RWPE1 (cell line): ENCODE results near the gene RIIAD1.
"Not testable (repeated sequence)": the region's sequence is repeated elsewhere in the genome, so short reads cannot be mapped to it uniquely, and the experiment has no call there.

Experiments used
- CTCF ChIA-PET: fragments of 350-600 bp; sonication (Branson Sonifier 250); formaldehyde crosslinking; extraction: SDS; loops from one replicate; lab custom pipeline; 2021; lab: Yijun Ruan, JAX
- POLR2A ChIA-PET: fragments of 400-600 bp; formaldehyde crosslinking; extraction: SDS; loops from one replicate; lab custom pipeline; 2020; ENCODE audit warnings: antibody characterized with exemption; ENCODE audit not compliant: low non-redundant PET; lab: Yijun Ruan, JAX
- DNase-seq: peaks from one replicate; pipeline ENCODE4 v3.0.0; 2012; ENCODE audit warnings: low spot score
- H3K27ac ChIP-seq: fragments of 450-650 bp; 2 replicates; pipeline ENCODE4 v1.5.1; 2017
- TF ChIP-seq, protein P1 (sequence below): fragments of 450-650 bp; conservative IDR thresholded peaks from 2 replicates; pipeline ENCODE4 v1.5.1; 2017; ENCODE audit warnings: low read depth, mild to moderate bottlenecking

Gene RIIAD1, protein sequence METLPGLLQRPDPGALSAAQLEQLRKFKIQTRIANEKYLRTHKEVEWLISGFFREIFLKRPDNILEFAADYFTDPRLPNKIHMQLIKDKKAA

DNA sequence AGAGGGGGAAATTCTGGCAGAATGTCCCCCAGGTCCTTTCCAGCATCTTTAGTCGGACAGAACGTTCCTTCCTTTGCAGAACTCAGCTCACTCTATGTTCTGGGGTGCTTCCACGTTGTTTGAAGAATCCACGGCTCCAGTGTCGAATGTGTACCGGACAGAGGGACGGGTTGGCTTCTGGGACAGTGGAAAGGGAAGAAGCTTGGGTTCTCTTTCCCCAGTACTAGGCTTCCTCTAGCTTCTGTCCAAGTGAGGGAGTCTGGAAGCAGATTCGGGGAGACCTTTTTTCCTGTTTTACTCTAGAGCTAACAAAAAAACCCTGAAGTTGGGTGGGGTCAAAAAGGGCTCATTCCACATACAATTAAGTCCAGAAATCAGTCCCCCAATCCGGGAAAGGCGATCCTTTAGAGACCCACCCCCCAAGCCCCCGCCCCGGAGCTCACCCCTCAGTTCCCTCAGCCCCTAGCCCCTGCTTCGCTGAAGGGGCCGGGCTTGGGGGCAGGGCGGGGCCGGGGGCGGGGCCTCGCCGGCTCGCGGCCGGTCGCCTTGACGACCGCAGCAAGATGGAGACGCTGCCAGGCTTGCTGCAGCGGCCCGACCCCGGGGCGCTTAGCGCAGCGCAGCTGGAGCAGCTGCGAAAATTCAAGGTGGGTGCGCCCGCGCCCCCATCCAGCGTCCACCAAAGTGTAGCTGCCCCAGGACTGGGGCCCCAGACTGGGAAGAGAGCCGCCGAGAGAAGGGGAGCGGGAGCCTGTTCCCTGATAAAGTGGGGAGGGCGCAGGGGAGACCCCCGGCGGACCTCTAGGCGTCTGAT is at the start of gene RIIAD1:
Gene RIIAD1, plus strand, starts transcription at position 549 of the 814 bp plus-strand sequence. Its CDS starts 15 bp downstream, at position 564.
- ChIA-PET CTCF (interaction anchor here (0.5 to 1.3 kb wide), 3 partner anchors 13 to 860 kb away, joined by 3 to 6 read pairs (median 3); no protein-coding TSS in a partner anchor), POLR2A (no interaction called here)
- H3K27ac ChIP-seq, result no peak within 1 kb of the TSS

DNA sequence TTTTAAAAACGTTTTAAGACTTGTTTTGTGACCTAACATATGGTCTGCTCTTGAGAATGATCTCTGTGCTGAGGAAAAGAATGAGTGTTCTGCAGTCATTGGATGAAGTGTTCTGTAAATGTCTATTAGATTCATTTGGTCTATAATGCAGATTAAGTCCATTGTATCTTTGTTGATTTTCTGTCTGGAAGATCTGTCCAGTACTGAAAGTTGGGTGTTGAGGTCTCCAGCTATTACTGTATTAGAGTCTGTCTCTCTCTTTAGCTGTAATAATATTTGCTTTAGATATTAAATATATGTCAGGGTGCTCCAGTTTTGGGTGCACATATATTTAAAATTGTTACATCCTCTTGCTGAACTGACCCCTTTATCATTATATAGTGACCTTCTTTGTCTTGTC is 47.9 kb upstream of the RIIAD1 start:
- POLR2A ChIA-PET, result no interaction called here
- no peak for DNase-seq
- TF ChIP-seq, protein P1, sequence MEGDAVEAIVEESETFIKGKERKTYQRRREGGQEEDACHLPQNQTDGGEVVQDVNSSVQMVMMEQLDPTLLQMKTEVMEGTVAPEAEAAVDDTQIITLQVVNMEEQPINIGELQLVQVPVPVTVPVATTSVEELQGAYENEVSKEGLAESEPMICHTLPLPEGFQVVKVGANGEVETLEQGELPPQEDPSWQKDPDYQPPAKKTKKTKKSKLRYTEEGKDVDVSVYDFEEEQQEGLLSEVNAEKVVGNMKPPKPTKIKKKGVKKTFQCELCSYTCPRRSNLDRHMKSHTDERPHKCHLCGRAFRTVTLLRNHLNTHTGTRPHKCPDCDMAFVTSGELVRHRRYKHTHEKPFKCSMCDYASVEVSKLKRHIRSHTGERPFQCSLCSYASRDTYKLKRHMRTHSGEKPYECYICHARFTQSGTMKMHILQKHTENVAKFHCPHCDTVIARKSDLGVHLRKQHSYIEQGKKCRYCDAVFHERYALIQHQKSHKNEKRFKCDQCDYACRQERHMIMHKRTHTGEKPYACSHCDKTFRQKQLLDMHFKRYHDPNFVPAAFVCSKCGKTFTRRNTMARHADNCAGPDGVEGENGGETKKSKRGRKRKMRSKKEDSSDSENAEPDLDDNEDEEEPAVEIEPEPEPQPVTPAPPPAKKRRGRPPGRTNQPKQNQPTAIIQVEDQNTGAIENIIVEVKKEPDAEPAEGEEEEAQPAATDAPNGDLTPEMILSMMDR, result no peak
- no peak overlapping the region for H3K27ac ChIP-seq
- CTCF ChIA-PET, result no interaction called here

More for the DNA sequence above, at the start of gene RIIAD1:
- DNase-seq, result peak; percentile 42
- TF ChIP-seq, protein P1, result no peak; the same call in 1 of the 2 replicates

DNA sequence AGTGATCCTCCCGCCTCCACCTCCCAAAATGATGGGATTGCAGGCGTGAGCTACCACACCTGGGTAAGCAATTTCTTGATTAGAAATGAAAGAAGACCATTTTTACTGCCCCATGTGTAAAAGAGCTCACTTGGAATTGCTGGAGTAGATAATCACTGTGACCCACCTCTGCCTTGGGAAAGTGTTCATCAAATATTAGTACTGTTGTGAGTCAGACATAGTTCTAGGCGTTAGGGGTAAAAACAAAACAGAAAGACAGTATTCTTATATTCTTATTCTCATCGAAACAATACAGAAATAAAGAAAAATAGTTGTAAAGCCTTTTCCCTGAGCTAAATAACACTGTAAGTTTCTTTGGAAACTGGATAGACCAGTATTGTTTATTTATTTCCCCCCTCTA is 40.9 kb upstream of the RIIAD1 start:
- peak overlapping the region; percentile 75 for H3K27ac ChIP-seq
- DNase-seq, result peak; percentile 60
- TF ChIP-seq, protein P1, result no peak
- ChIA-PET POLR2A (interaction anchor here (0.6 to 0.7 kb wide), 2 partner anchors 85 to 133 kb away, joined by 3 read pairs; no protein-coding TSS in a partner anchor), CTCF (no interaction called here)

DNA sequence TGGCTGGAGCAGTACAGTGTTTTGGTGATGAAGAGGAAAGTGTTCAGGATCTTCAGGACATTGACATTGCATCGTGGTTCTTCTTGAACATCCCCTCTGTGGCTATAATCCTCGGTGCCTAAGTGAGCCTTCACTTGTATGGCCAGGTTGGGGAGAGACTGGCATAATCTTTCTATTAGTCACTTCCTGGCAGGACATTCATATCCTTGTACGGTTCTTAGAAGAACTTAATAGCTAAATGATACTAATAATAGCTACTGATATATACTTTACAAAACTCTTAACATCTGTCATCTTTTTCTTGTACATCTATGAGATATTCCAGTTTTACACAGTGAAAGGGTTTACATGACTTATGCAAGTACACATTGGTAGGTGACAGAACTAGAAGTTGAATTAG is 40.5 kb upstream of the RIIAD1 start:
- DNase-seq, result peak; percentile 91
- ChIA-PET CTCF (interaction anchor here (0.6 kb wide), 1 partner anchor 87 kb away, joined by 3 read pairs; no protein-coding TSS in a partner anchor), POLR2A (interaction anchor here (0.6 to 0.7 kb wide), 2 partner anchors 9 to 133 kb away, joined by 3 read pairs; no protein-coding TSS in a partner anchor)
- TF ChIP-seq, protein P1, result no peak
- H3K27ac ChIP-seq, result peak overlapping the region; percentile 86

DNA sequence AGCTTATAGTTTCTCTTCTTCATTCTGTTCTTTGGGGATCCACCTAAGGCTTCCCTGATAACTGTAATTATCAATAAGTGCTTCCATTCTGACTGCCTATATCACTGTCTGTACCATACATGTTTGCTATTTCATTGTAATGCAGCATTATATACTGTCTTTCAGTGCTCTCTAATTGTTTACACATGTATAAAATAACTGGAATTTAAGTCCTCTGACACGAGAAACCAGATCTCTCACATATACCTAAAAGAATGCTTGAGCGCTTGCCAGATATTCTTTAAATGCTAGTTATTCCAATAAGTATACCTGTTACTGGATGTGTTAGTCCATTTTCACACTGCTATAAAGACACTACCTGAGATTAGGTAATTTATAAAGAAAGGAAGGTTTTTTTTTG is 39.4 kb upstream of the RIIAD1 start:
- POLR2A ChIA-PET, result no interaction called here
- CTCF ChIA-PET, result interaction anchor here (0.8 kb wide), 1 partner anchor 85 kb away, joined by 3 read pairs; no protein-coding TSS in a partner anchor
- no peak for DNase-seq
- H3K27ac ChIP-seq, result no peak overlapping the region
- TF ChIP-seq, protein P1, result no peak

DNA sequence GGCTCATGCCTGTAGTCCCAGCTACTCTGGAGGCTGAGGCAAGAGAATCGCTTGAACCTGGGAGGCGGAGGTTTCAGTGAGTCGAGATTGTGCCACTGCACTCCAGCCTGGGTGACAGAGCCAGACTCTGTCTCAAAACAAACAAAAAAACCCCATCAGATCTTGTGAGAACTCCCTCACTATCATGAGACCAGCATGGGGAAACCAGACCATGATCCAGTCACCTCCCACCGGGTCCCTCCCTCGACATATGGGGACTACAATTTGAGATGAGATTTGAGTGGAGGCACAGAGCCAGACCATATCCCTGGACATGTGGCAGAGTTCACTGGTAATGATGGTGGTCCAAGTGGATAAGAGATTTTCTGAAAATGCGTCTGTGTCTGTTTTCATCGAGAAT is 38.4 kb upstream of the RIIAD1 start:
- POLR2A ChIA-PET, H3K27ac ChIP-seq, CTCF ChIA-PET, DNase-seq: not testable (repeated sequence)
